ENCODE data around the gene IGF2BP3. TPM values are rescaled to one million over a fixed set of nuclear protein-coding genes. Genes with fewer than 3 reads are reported as not detected.

The IGF2BP3 gene
- total and polyA plus RNA-seq, 2 donors (not counting 3 experiments of a cell fraction or from before 2014, with no cell fraction given), result 41.2 to 111 TPM

DNA sequence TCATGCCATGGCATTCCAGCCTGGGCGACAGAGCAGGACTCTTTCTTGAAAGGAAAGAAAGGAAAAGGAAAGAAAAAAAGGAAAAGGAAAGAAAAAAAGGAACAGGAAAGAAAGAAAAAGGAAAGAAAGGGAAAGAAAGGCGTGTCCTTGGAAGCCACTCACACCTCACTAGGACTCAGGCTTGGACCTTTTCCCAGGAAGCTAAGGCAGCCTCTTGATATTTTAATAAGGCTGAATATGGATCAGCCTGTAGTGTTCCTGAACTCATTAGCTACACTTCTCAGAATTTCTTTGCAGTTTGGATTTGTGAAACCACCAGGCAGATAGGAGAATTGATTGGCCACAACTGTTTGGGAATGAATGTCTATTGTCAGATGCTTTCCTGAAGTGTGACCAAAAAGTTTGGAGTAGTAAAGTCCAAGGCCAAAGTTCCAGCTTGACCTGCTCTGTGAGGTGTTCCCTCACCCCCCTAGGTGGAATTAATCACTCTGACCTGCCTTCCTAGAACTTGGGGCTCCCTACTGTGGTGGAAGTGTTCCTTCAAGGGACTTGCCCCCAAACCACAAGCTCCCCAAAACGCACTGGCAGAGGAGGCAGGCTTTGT, 178.2 kb downstream of the IGF2BP3 start:
- H3K79me2 ChIP-seq (ENCODE audit: control insufficient read depth, insufficient read depth, low read length), result no peaks in the 10 kb centered on the region
- no peak overlapping the region for H2AFZ ChIP-seq (ENCODE audit: low read depth, low read length)
- H3K9me3 ChIP-seq (replicated peaks; ENCODE audit: control insufficient read depth, insufficient read depth, low read length), result no peaks in the 10 kb centered on the region
- H3K9me1 ChIP-seq (replicated peaks; ENCODE audit: control insufficient read depth, extremely low read depth, insufficient read depth, low read length), result no peaks in the 10 kb centered on the region
- H3K27ac ChIP-seq (ENCODE audit: insufficient read depth, low read depth, low read length), result no peak overlapping the region
- H3K9ac ChIP-seq (replicated peaks; ENCODE audit: extremely low read depth, insufficient read depth, low read length), result no peak overlapping the region
- no peak overlapping the region for H3K4me2 ChIP-seq (ENCODE audit: insufficient read depth, low read length)
- CTCF ChIA-PET, result interaction anchor here (1.0 to 3.7 kb wide), 2 partner anchors 19 to 20 kb away, joined by 3 to 15 read pairs; no protein-coding TSS in a partner anchor
- H4K20me1 ChIP-seq (replicated peaks; ENCODE audit: control insufficient read depth, extremely low read depth, insufficient read depth, low read length), result no peaks in the 10 kb centered on the region
- FAIRE-seq (no peak), DNase-seq (ENCODE audit: low read depth, low spot score) (no peak)
- dilution Hi-C loops (cut with MboI; ENCODE audit: extremely low pct_ligation_motif_present, low sequenced_read_pairs), result loop anchor here (25.0 kb wide), 1 partner anchor 220 kb away; no protein-coding TSS in a partner anchor
- POLR2A ChIA-PET, result no interaction called here
- H3K36me3 ChIP-seq (ENCODE audit: control insufficient read depth in 2 of 2, extremely low read depth in 1 of 2, insufficient read depth in 2 of 2, low read length in 2 of 2), result no peaks in the 10 kb centered on the region
- H3K27me3 ChIP-seq (ENCODE audit: control insufficient read depth in 2 of 2, insufficient read depth in 2 of 2, low read length in 2 of 2), result no peaks in the 10 kb centered on the region
- no peak for TF ChIP-seq POLR2A (IDR thresholded peaks at IDR 0.05; ENCODE audit: low read depth, low read length)
- TF ChIP-seq JUN (IDR thresholded peaks at IDR 0.05; ENCODE audit: borderline replicate concordance, insufficient read depth, insufficient read length, low read depth), result no peak
- TF ChIP-seq, protein P1, sequence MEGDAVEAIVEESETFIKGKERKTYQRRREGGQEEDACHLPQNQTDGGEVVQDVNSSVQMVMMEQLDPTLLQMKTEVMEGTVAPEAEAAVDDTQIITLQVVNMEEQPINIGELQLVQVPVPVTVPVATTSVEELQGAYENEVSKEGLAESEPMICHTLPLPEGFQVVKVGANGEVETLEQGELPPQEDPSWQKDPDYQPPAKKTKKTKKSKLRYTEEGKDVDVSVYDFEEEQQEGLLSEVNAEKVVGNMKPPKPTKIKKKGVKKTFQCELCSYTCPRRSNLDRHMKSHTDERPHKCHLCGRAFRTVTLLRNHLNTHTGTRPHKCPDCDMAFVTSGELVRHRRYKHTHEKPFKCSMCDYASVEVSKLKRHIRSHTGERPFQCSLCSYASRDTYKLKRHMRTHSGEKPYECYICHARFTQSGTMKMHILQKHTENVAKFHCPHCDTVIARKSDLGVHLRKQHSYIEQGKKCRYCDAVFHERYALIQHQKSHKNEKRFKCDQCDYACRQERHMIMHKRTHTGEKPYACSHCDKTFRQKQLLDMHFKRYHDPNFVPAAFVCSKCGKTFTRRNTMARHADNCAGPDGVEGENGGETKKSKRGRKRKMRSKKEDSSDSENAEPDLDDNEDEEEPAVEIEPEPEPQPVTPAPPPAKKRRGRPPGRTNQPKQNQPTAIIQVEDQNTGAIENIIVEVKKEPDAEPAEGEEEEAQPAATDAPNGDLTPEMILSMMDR (IDR thresholded peaks at IDR 0.05; ENCODE audit: extremely low read depth in 1 of 2, insufficient read depth in 1 of 2, low read depth in 1 of 2, low read length in 2 of 2), result no peak
- TF ChIP-seq MYC (IDR thresholded peaks at IDR 0.05; ENCODE audit: low read depth, low read length), result no peak
- TF ChIP-seq POLR2AphosphoS5 (IDR thresholded peaks at IDR 0.05; ENCODE audit: insufficient read depth, low read depth, low read length), result no peak
- TF ChIP-seq EZH2 (IDR thresholded peaks at IDR 0.05; ENCODE audit: borderline replicate concordance, low read depth, low read length, severe bottlenecking), result no peak
- TF ChIP-seq FOS (IDR thresholded peaks at IDR 0.05; ENCODE audit: borderline replicate concordance, insufficient read depth, low read length), result no peak
- TF ChIP-seq, protein P2, sequence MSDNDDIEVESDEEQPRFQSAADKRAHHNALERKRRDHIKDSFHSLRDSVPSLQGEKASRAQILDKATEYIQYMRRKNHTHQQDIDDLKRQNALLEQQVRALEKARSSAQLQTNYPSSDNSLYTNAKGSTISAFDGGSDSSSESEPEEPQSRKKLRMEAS (IDR thresholded peaks at IDR 0.05; ENCODE audit: insufficient read depth, insufficient read length), result no peak
- no peak for TF ChIP-seq GATA2 (IDR thresholded peaks at IDR 0.05; ENCODE audit: insufficient read depth, insufficient read length, low read depth, low read length)
- intact Hi-C loops (cut with micrococcal nuclease), result no loop called here
- no TSS peak for BruUV-seq (replicated peaks)
- no peaks in the 10 kb centered on the region for H3K4me1 ChIP-seq (ENCODE audit: control insufficient read depth, extremely low read depth, insufficient read depth, low read length)
- no peak overlapping the region for H3K4me3 ChIP-seq (replicated peaks in 1 of 3; ENCODE audit: insufficient read depth in 1 of 3, low read depth in 1 of 3, low read length in 3 of 3)

Data from endothelial cell of umbilical vein (primary cell).